ENCODE data around the gene LILRB5.

Gene LILRB5

DNA sequence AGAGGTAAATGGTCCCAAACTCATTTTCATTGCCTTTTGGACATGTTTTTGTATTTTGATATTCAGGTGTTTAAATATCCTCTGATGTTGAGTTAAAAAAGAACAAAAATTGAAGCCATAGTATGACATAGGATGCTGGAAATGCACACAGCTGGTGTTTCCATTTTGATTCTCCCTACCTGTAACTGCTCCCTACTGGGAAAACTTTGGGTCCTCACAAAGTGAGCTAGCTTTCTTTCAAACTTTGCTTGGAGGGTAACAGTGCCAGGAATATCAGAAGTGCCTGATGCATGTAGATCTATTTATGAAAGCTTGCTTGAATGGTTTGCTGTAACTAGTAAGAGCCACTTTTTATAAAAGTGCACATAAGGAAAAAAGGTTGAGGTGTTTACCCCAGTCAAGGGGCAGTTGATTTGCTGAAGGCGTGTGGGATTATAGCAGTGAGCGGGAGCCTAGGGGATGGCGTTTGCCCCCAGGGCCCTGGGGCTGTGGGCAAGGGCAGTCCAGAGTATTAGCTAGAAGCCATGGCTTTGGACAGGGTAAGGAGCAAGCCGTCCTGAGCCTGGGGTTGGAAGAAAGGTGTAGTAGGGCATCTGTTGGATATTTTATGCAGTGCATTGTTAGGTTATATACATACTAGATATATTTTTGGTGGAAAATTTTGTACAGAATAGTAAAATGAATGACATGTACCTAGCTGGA is 52.2 kb downstream of the LILRB5 start:
- peak overlapping the region; percentile 32; the same call in 1 of the 2 replicates for H3K4me3 ChIP-seq
- TF ChIP-seq POLR2AphosphoS5 (IDR thresholded peaks at IDR 0.05; ENCODE audit: borderline replicate concordance, low read depth, low read length) (no peak; the same call in 1 of the 2 replicates), FOXP2 (optimal IDR thresholded peaks at IDR 0.05; ENCODE audit: control extremely low read depth, extremely low read length, insufficient read depth) (no peak), EZH2 (IDR thresholded peaks at IDR 0.05) (no peak)
- peak overlapping the region; percentile 34 for H3K9ac ChIP-seq (ENCODE audit: insufficient read length)
- DNase-seq (ENCODE audit: low read depth, low spot score) = no peak
- peaks cover 75% of the 10 kb centered on the region for H3K36me3 ChIP-seq (ENCODE audit: insufficient read depth, low read length)
- H3K27ac ChIP-seq = peak overlapping the region; percentile 5; the same call in 1 of the 2 replicates
- no peaks in the 10 kb centered on the region for H3K9me3 ChIP-seq (ENCODE audit: low read depth, low read length)

DNA sequence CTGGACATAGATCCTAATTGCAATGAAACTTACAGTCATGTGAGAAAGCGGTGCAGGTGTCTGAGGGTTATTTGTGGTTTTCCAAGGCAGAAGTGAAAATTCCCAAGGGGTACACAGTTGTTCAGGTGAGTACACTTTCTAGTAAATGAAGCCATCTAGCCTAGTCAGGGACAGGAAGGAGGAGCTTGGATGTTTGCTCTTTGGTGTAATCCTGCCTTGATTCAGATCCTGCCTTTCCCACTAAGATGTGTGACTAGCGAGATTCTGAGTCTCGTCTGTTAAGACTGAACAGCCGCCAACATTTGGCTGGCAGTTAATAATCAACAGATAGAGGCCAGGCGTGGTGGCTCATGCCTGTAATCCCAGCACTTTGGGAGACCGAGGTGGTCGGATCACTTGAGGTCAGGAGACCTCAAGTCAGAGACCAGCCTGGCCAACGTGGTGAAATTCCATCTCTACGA is 53.9 kb downstream of the LILRB5 start:
- DNase-seq (ENCODE audit: low read depth, low spot score) = no peak
- no peaks in the 10 kb centered on the region for H3K9me3 ChIP-seq (ENCODE audit: low read depth, low read length)
- H3K4me3 ChIP-seq = peak overlapping the region; percentile 95
- peaks cover 73% of the 10 kb centered on the region for H3K36me3 ChIP-seq (ENCODE audit: insufficient read depth, low read length)
- H3K27ac ChIP-seq = 0 out of 2 replicates have a peak overlapping the region, but pooled peaks have one; percentile 34
- TF ChIP-seq POLR2AphosphoS5 (IDR thresholded peaks at IDR 0.05; ENCODE audit: borderline replicate concordance, low read depth, low read length) = no peak
- no peak for TF ChIP-seq FOXP2 (optimal IDR thresholded peaks at IDR 0.05; ENCODE audit: control extremely low read depth, extremely low read length, insufficient read depth)
- no peak for TF ChIP-seq EZH2 (IDR thresholded peaks at IDR 0.05)
- H3K9ac ChIP-seq (ENCODE audit: insufficient read length) = peak overlapping the region; percentile 100

DNA sequence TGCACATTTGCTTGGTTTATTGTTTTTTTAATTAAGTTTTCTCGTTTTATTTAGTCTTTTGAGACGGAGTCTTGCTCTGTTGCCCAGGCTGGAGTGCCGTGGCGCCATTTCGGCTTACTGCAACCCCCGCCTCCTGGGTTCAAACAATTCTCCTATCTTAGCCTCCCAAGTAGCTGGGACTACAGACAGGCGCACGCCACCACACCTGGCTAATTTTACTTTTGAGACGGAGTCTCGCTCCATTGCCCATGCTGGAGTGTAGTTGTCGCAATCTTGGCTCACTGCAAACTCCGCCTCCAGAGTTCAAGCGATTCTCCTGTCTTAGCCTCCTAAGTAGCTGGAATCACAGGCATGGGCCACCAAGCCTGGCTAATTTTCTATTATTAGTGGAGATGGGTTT is 55.1 kb downstream of the LILRB5 start:
- TF ChIP-seq FOXP2 (optimal IDR thresholded peaks at IDR 0.05; ENCODE audit: control extremely low read depth, extremely low read length, insufficient read depth) (no peak), EZH2 (IDR thresholded peaks at IDR 0.05) (no peak), POLR2AphosphoS5 (IDR thresholded peaks at IDR 0.05; ENCODE audit: borderline replicate concordance, low read depth, low read length) (no peak)
- no peak for DNase-seq (ENCODE audit: low read depth, low spot score)
- peak overlapping the region; percentile 100 for H3K9ac ChIP-seq (ENCODE audit: insufficient read length)
- H3K36me3 ChIP-seq (ENCODE audit: insufficient read depth, low read length) = peaks cover 61% of the 10 kb centered on the region
- no peaks in the 10 kb centered on the region for H3K9me3 ChIP-seq (ENCODE audit: low read depth, low read length)
- peak overlapping the region; percentile 95 for H3K4me3 ChIP-seq
- no peak overlapping the region for H3K27ac ChIP-seq

DNA sequence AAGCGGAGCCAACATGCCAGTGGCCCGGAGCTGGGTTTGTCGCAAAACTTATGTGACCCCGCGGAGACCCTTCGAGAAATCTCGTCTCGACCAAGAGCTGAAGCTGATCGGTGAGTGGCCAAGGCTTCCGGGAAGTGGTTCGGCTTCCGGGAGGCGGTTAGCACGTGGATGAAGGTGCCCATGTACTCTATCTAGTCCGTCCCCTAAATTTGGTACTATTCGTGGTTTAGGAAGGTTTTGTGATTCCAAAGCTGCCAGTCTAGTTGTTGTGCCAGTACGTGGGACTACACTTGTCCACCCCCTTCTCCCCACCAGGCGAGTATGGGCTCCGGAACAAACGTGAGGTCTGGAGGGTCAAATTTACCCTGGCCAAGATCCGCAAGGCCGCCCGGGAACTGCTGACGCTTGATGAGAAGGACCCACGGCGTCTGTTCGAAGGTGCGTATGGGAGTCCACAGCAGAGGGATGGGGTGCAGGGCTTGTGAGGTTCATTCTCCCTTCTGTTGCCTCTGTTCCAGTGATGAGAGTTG is 55.8 kb downstream of the LILRB5 start:
- Histone ChIP-seq H3K9ac (ENCODE audit: insufficient read length) (peak overlapping the region; percentile 100), H3K27ac (peak overlapping the region; percentile 96), H3K4me3 (peak overlapping the region; percentile 95), H3K9me3 (ENCODE audit: low read depth, low read length) (no peaks in the 10 kb centered on the region), H3K36me3 (ENCODE audit: insufficient read depth, low read length) (peaks cover 53% of the 10 kb centered on the region)
- no peak for DNase-seq (ENCODE audit: low read depth, low spot score)
- TF ChIP-seq FOXP2 (optimal IDR thresholded peaks at IDR 0.05; ENCODE audit: control extremely low read depth, extremely low read length, insufficient read depth) (no peak), POLR2AphosphoS5 (IDR thresholded peaks at IDR 0.05; ENCODE audit: borderline replicate concordance, low read depth, low read length) (no peak), EZH2 (IDR thresholded peaks at IDR 0.05) (no peak)

Measured in SK-N-MC (cell line).